HFF-Myc (cell line): ENCODE measurements around the gene CLK3.

Source experiments
- DNase-seq: peaks from one replicate; pipeline ENCODE4 v3.0.0-alpha.2; 2011; ENCODE audit warnings: low read depth; ENCODE audit errors: extremely low read depth
- H3K4me3 ChIP-seq: replicated peaks from 2 replicates; pipeline ENCODE4 v1.5.1; 2011; ENCODE audit warnings: low read depth, mild to moderate bottlenecking, control low read depth, low read length
- TF ChIP-seq, protein P1 (sequence below): IDR thresholded peaks from 2 replicates; pipeline ENCODE4 v1.5.1; 2012; ENCODE audit warnings: mild to moderate bottlenecking, low read depth, low read length, control low read depth; ENCODE audit errors: missing control alignments

CLK3 gene

DNA sequence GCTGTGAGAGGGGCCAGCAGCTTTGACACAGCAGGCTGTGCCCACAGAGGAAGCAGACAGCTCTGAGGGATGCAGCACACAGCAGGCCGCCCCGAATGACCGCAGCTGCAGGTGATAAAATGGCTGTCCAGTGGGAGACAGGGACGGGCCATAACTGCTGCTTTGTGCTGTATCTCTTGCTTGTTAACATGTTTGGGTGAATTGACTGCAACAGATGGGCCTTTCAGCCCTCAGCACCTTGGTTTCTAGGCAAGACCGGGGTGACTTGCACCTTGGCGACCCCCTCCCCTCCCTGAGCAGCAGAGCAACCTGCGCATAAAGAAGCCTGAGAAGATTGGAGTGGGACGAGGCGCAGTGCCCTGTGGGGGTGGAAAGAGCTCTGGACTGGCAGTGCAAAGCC, 36.6 kb upstream of the CLK3 start:
- no peak overlapping the region for H3K4me3 ChIP-seq
- TF ChIP-seq, protein P1, sequence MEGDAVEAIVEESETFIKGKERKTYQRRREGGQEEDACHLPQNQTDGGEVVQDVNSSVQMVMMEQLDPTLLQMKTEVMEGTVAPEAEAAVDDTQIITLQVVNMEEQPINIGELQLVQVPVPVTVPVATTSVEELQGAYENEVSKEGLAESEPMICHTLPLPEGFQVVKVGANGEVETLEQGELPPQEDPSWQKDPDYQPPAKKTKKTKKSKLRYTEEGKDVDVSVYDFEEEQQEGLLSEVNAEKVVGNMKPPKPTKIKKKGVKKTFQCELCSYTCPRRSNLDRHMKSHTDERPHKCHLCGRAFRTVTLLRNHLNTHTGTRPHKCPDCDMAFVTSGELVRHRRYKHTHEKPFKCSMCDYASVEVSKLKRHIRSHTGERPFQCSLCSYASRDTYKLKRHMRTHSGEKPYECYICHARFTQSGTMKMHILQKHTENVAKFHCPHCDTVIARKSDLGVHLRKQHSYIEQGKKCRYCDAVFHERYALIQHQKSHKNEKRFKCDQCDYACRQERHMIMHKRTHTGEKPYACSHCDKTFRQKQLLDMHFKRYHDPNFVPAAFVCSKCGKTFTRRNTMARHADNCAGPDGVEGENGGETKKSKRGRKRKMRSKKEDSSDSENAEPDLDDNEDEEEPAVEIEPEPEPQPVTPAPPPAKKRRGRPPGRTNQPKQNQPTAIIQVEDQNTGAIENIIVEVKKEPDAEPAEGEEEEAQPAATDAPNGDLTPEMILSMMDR: no peak
- DNase-seq: no peak

- no peak overlapping the region for H3K4me3 ChIP-seq
- TF ChIP-seq, protein P1: no peak
- DNase-seq: no peak
Measured at GRCh38 chr15:74580538-74581350, 34.9 kb upstream of the CLK3 start.

- H3K4me3 ChIP-seq: no peak overlapping the region
- no peak for DNase-seq
- TF ChIP-seq, protein P1: no peak
Measured at GRCh38 chr15:74584204-74584603, 31.4 kb upstream of the CLK3 start.

DNA sequence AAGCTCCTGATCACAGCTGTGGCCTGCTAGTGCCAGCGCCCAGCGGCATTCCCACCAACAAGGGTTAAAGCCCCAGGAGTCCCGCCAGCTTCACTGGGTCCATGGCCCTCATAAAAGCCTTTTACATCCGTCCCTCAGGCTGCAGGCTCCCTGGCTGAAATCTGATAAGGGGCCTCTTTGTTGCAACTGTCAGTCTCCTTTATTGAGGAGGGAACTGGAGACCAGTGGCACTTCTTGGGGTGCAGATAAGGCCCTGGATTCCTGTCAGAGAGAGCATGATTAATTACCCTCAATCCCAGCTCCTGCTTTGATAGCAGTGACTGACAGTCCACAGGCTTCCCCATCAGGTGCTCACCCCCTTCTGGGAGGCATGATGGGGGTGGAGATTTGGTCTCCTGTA, 30.9 kb upstream of the CLK3 start:
- TF ChIP-seq, protein P1: no peak
- no peak overlapping the region for H3K4me3 ChIP-seq
- DNase-seq: no peak

- TF ChIP-seq, protein P1: no peak
- DNase-seq: no peak
- H3K4me3 ChIP-seq: no peak overlapping the region
Measured at GRCh38 chr15:74585191-74585590, 30.4 kb upstream of the CLK3 start.

GRCh38 chr15:74585857-74586256, 29.8 kb upstream of the CLK3 start:
- TF ChIP-seq, protein P1: no peak
- no peak for DNase-seq
- no peak overlapping the region for H3K4me3 ChIP-seq

GRCh38 chr15:74589826-74590225, 25.8 kb upstream of the CLK3 start:
- DNase-seq: no peak
- TF ChIP-seq, protein P1: no peak
- no peak overlapping the region for H3K4me3 ChIP-seq
